HG03039 (cell line): Measurements from ENCODE around the gene ZNF683.

Experiments
- ATAC-seq: cut with Tn5 transposase; IDR thresholded peaks from one replicate; pipeline ENCODE4 v1.9.1; 2021; ENCODE audit warnings: mild to moderate bottlenecking, moderate library complexity; ENCODE audit not compliant: unreplicated experiment

ZNF683 gene

GRCh38 chr1:26315874-26316850, 56.4 kb downstream of the ZNF683 start:
- ATAC-seq: no peak

GRCh38 chr1:26314501-26314900, 58.0 kb downstream of the ZNF683 start:
- no peak for ATAC-seq
